ENCODE data around the gene C10orf71.

C10orf71 gene

GRCh38 chr10:49311555-49312236 is 12.7 kb downstream of the C10orf71 start:
- peak overlapping the region in 1 of 2 donors; percentile 47 for H3K27ac ChIP-seq
- no peak for TF ChIP-seq CTCF (IDR thresholded peaks at IDR 0.05)
- DNase-seq (ENCODE audit: low spot score), result no peak
- no peak overlapping the region for H3K4me3 ChIP-seq

- Histone ChIP-seq H3K4me3 (no peak overlapping the region), H3K27ac (peak overlapping the region in 1 of 2 donors; percentile 47)
- no peak for DNase-seq (ENCODE audit: low spot score)
- no peak for TF ChIP-seq CTCF (IDR thresholded peaks at IDR 0.05)
Measured at GRCh38 chr10:49312246-49312869, 13.4 kb downstream of the C10orf71 start.

- H3K27ac ChIP-seq, result no peak overlapping the region
Measured at GRCh38 chr10:49313501-49314070, 14.6 kb downstream of the C10orf71 start.

GRCh38 chr10:49314806-49315205 is 15.8 kb downstream of the C10orf71 start:
- no peak overlapping the region for H3K27ac ChIP-seq
- no peak overlapping the region for H3K4me3 ChIP-seq
- no peak for DNase-seq (ENCODE audit: low spot score)
- no peak for TF ChIP-seq CTCF (IDR thresholded peaks at IDR 0.05)

More at GRCh38 chr10:49313501-49314070, 14.6 kb downstream of the C10orf71 start:
- no peak for TF ChIP-seq CTCF (IDR thresholded peaks at IDR 0.05)
- no peak for DNase-seq (ENCODE audit: low spot score)
- no peak overlapping the region for H3K4me3 ChIP-seq

- Histone ChIP-seq H3K4me3 (no peak overlapping the region), H3K27ac (no peak overlapping the region)
- TF ChIP-seq CTCF (IDR thresholded peaks at IDR 0.05), result no peak
- DNase-seq (ENCODE audit: low spot score), result no peak
Measured at GRCh38 chr10:49318028-49318427, 19.1 kb downstream of the C10orf71 start.

- TF ChIP-seq CTCF (IDR thresholded peaks at IDR 0.05), result no peak
- Histone ChIP-seq H3K4me3 (no peak overlapping the region), H3K27ac (no peak overlapping the region)
- DNase-seq (ENCODE audit: low spot score), result no peak
Measured at GRCh38 chr10:49318755-49319154, 19.8 kb downstream of the C10orf71 start.

- TF ChIP-seq CTCF (IDR thresholded peaks at IDR 0.05), result no peak
- Histone ChIP-seq H3K4me3 (no peak overlapping the region), H3K27ac (no peak overlapping the region)
- DNase-seq (ENCODE audit: low spot score), result no peak
Measured at GRCh38 chr10:49319206-49319605, 20.2 kb downstream of the C10orf71 start.

Data from coronary artery (tissue), 2 donors.